CD8-positive, alpha-beta memory T cell (primary cell): Measurements from ENCODE around the gene IKBIP. TPM values are rescaled to one million over a fixed set of nuclear protein-coding genes. Genes with fewer than 3 reads are reported as not detected.
"Not testable (repeated sequence)": the region's sequence is repeated elsewhere in the genome, so short reads cannot be mapped to it uniquely, and the experiment has no call there.

Source experiments
- CTCF ChIA-PET: fragments of 350-600 bp; sonication (Branson Sonifier 250); formaldehyde crosslinking; loops from one replicate; lab custom pipeline; 2021; ENCODE audit warnings: antibody characterized with exemption; lab: Charles Lee
- POLR2A ChIA-PET: fragments of 350-600 bp; sonication (Branson Sonifier 250); formaldehyde crosslinking; loops from one replicate; lab custom pipeline; 2021; ENCODE audit warnings: antibody characterized with exemption; lab: Charles Lee
- DNase-seq, 5 donors: peaks; one replicate each; pipeline versions ENCODE4 v3.0.0 to v3.0.0-alpha.2; 2020 to 2022; ENCODE audit warnings: mixed read lengths in 1 of 5
- H3K27ac ChIP-seq: one replicate; pipeline ENCODE4 v1.7.0; 2013; ENCODE audit warnings: low read depth, mild to moderate bottlenecking, low read length, moderate library complexity
- H3K27me3 ChIP-seq: 2 replicates; pipeline ENCODE4 v1.7.0; 2013; ENCODE audit warnings: low read length, mild to moderate bottlenecking; ENCODE audit not compliant: insufficient read depth, poor library complexity, severe bottlenecking
- H3K36me3 ChIP-seq: 2 replicates; pipeline ENCODE4 v1.7.0; 2013; ENCODE audit warnings: mild to moderate bottlenecking, low read length, moderate library complexity; ENCODE audit not compliant: insufficient read depth
- H3K4me1 ChIP-seq: 2 replicates; pipeline ENCODE4 v1.7.0; 2013; ENCODE audit warnings: mild to moderate bottlenecking, low read length, moderate library complexity; ENCODE audit not compliant: insufficient read depth
- H3K4me3 ChIP-seq: 2 replicates; pipeline ENCODE4 v1.7.0; 2013; ENCODE audit warnings: mild to moderate bottlenecking, low read length
- H3K9me3 ChIP-seq: 2 replicates; pipeline ENCODE4 v1.7.0; 2013; ENCODE audit warnings: mild to moderate bottlenecking, low read length
- H3K27ac Mint-ChIP-seq, 8 donors: one replicate each; pipeline ENCODE4 v1.8.0; 2020 to 2021; ENCODE audit warnings: mixed read lengths in 8 of 8, mild to moderate bottlenecking in 6 of 8, inconsistent platforms in 3 of 8, moderate library complexity in 3 of 8
- H3K27me3 Mint-ChIP-seq, 2 donors: one replicate each; pipeline ENCODE4 v1.8.0; 2020 to 2021; ENCODE audit warnings: mixed read lengths in 2 of 2, mild to moderate bottlenecking in 1 of 2, moderate library complexity in 1 of 2
- H3K36me3 Mint-ChIP-seq, 3 donors: one replicate each; pipeline ENCODE4 v1.8.0; 2020 to 2021; ENCODE audit warnings: mixed read lengths in 3 of 3, inconsistent platforms in 1 of 3, mild to moderate bottlenecking in 1 of 3
- H3K4me1 Mint-ChIP-seq, 3 donors: one replicate each; pipeline ENCODE4 v1.8.0; 2020 to 2021; ENCODE audit warnings: mixed read lengths in 3 of 3, inconsistent platforms in 1 of 3, mild to moderate bottlenecking in 1 of 3
- H3K4me3 Mint-ChIP-seq, 7 donors: one replicate each; pipeline ENCODE4 v1.8.0; 2020 to 2021; ENCODE audit warnings: mixed read lengths in 7 of 7, mild to moderate bottlenecking in 6 of 7, moderate library complexity in 4 of 7, inconsistent platforms in 2 of 7
- H3K9me3 Mint-ChIP-seq, 5 donors: one replicate each; pipeline ENCODE4 v1.8.0; 2020 to 2022; ENCODE audit warnings: mixed read lengths in 5 of 5, mild to moderate bottlenecking in 3 of 5, moderate library complexity in 2 of 5, inconsistent platforms in 1 of 5
- polyA plus RNA-seq: library from polyadenylated mRNA; unstranded; fragments of 300-500 nt; fragmentation: Illumina TruSeq; gene quantifications from one replicate; pipeline ENCODE4 v1.2.3, GENCODE V29; 2021
- total RNA-seq, 2 experiments: library from RNA; stranded (reverse); gene quantifications; one replicate each; pipeline ENCODE4 v1.2.3, GENCODE V29; 2021

IKBIP gene
- total and polyA plus RNA-seq, 3 experiments from 2014 or later: 9.4 to 30.4 (median 29.4) TPM

GRCh38 chr12:98646294-98647090 lies 1.9 kb upstream of the IKBIP start:
- H3K9me3 Mint-ChIP-seq: no peaks in the 10 kb centered on the region
- no peaks in the 10 kb centered on the region for H3K27me3 Mint-ChIP-seq
- H3K4me1 Mint-ChIP-seq: peaks cover 36 to 63% (median 51%) of the 10 kb centered on the region in 3 donors
- ChIA-PET POLR2A (interaction anchor here (1.3 kb wide), 1 partner anchor 131 kb away, joined by 5 read pairs; the partner anchor contains the start of gene TMPO), CTCF (interaction anchor here (1.2 to 1.7 kb wide), 2 partner anchors 26 to 80 kb away, joined by 3 to 6 read pairs; no protein-coding TSS in a partner anchor)
- peaks cover 0 to 49% (median 9%) of the 10 kb centered on the region in 3 donors for H3K36me3 Mint-ChIP-seq
- H3K4me3 Mint-ChIP-seq: peak overlapping the region; percentile 96 to 100 (median 98)
- no peak for DNase-seq
- peak overlapping the region; percentile 97 for H3K4me3 ChIP-seq
- no peaks in the 10 kb centered on the region for H3K9me3 ChIP-seq
- peaks cover 16% of the 10 kb centered on the region for H3K4me1 ChIP-seq
- peak overlapping the region; percentile 31 to 99 (median 78) for H3K27ac Mint-ChIP-seq
- H3K27ac ChIP-seq: peak overlapping the region; percentile 91
- no peaks in the 10 kb centered on the region for H3K27me3 ChIP-seq
- H3K36me3 ChIP-seq: peaks cover 4% of the 10 kb centered on the region

GRCh38 chr12:98645572-98646067 lies 1.0 kb upstream of the IKBIP start:
- Mint-ChIP-seq H3K4me3 (peak overlapping the region; percentile 96 to 100 (median 98)), H3K36me3 (peaks cover 0 to 41% (median 6%) of the 10 kb centered on the region in 3 donors), H3K9me3 (no peaks in the 10 kb centered on the region), H3K27ac (peak overlapping the region; percentile 86 to 99 (median 91)), H3K27me3 (no peaks in the 10 kb centered on the region), H3K4me1 (peaks cover 38 to 70% (median 58%) of the 10 kb centered on the region in 3 donors)
- no peak for DNase-seq
- Histone ChIP-seq H3K27ac (peak overlapping the region; percentile 91), H3K4me3 (peak overlapping the region; percentile 97), H3K4me1 (peaks cover 16% of the 10 kb centered on the region), H3K36me3 (peaks cover 4% of the 10 kb centered on the region), H3K9me3 (no peaks in the 10 kb centered on the region), H3K27me3 (no peaks in the 10 kb centered on the region)
- ChIA-PET CTCF (interaction anchor here (1.2 to 1.7 kb wide), 2 partner anchors 27 to 79 kb away, joined by 3 to 6 read pairs; no protein-coding TSS in a partner anchor), POLR2A (interaction anchor here (1.3 kb wide), 1 partner anchor 130 kb away, joined by 5 read pairs; the partner anchor contains the start of gene TMPO)

- no peak for DNase-seq
- Mint-ChIP-seq H3K27ac (peak overlapping the region; percentile 90 to 97 (median 94)), H3K9me3 (no peaks in the 10 kb centered on the region), H3K27me3 (no peaks in the 10 kb centered on the region), H3K4me1 (peaks cover 37 to 70% (median 58%) of the 10 kb centered on the region in 3 donors), H3K4me3 (peak overlapping the region; percentile 97 to 100 (median 98)), H3K36me3 (peaks cover 0 to 31% (median 0%) of the 10 kb centered on the region in 3 donors)
- Histone ChIP-seq H3K27me3 (no peaks in the 10 kb centered on the region), H3K36me3 (peaks cover 4% of the 10 kb centered on the region), H3K4me1 (peaks cover 16% of the 10 kb centered on the region), H3K27ac (peak overlapping the region; percentile 91), H3K4me3 (peak overlapping the region; percentile 97), H3K9me3 (no peaks in the 10 kb centered on the region)
- CTCF ChIA-PET: interaction anchor here (0.6 to 2.1 kb wide), 8 partner anchors 10 to 154 kb away, joined by 3 to 6 read pairs (median 4); partner anchors contain the start of genes SLC25A3 and TMPO
- POLR2A ChIA-PET: interaction anchor here (1.1 to 2.2 kb wide), 2 partner anchors 50 to 130 kb away, joined by 6 to 37 read pairs; partner anchors contain the start of gene SLC25A3
Measured at GRCh38 chr12:98644433-98644711, 216 bp downstream of the IKBIP start.

- not testable (repeated sequence) for H3K9me3 Mint-ChIP-seq, H3K9me3 ChIP-seq, H3K27ac ChIP-seq, H3K36me3 ChIP-seq, H3K4me3 ChIP-seq, H3K27me3 ChIP-seq, DNase-seq, H3K27me3 Mint-ChIP-seq
- peaks cover 0 to 16% (median 0%) of the 10 kb centered on the region in 3 donors for H3K36me3 Mint-ChIP-seq
- peaks cover 30 to 62% (median 51%) of the 10 kb centered on the region in 3 donors for H3K4me1 Mint-ChIP-seq
- CTCF ChIA-PET: interaction anchor here (1.0 kb wide), 1 partner anchor 76 kb away, joined by 3 read pairs; no protein-coding TSS in a partner anchor
- H3K27ac Mint-ChIP-seq: peak overlapping the region in 4 of 8 donors; percentile 29 to 79 (median 60)
- POLR2A ChIA-PET: interaction anchor here (2.2 kb wide), 1 partner anchor 48 kb away, joined by 37 read pairs; the partner anchor contains the start of gene SLC25A3
- peak overlapping the region; percentile 50 to 100 (median 97) for H3K4me3 Mint-ChIP-seq
- peaks cover 16% of the 10 kb centered on the region for H3K4me1 ChIP-seq
Measured at GRCh38 chr12:98642801-98643200, 1.8 kb downstream of the IKBIP start.

- H3K36me3 ChIP-seq: no peaks in the 10 kb centered on the region
- Mint-ChIP-seq H3K4me3 (no peak overlapping the region), H3K4me1 (peaks cover 14 to 62% (median 41%) of the 10 kb centered on the region in 3 donors), H3K27ac (no peak overlapping the region), H3K27me3 (no peaks in the 10 kb centered on the region), H3K36me3 (peaks cover 0 to 5% (median 0%) of the 10 kb centered on the region in 3 donors), H3K9me3 (no peaks in the 10 kb centered on the region)
- DNase-seq: no peak
- CTCF ChIA-PET: interaction anchor here (1.4 kb wide), 1 partner anchor 33 kb away, joined by 4 read pairs; no protein-coding TSS in a partner anchor
- no peaks in the 10 kb centered on the region for H3K27me3 ChIP-seq
- peaks cover 8% of the 10 kb centered on the region for H3K4me1 ChIP-seq
- POLR2A ChIA-PET: no interaction called here
- no peak overlapping the region for H3K4me3 ChIP-seq
- H3K9me3 ChIP-seq: no peaks in the 10 kb centered on the region
- H3K27ac ChIP-seq: no peak overlapping the region
Measured at GRCh38 chr12:98639491-98639890, 5.1 kb downstream of the IKBIP start.

GRCh38 chr12:98638009-98638408 lies 6.6 kb downstream of the IKBIP start:
- CTCF ChIA-PET: no interaction called here
- no peak overlapping the region for H3K27ac ChIP-seq
- H3K4me3 ChIP-seq: no peak overlapping the region
- H3K27me3 ChIP-seq: no peaks in the 10 kb centered on the region
- peaks cover 10 to 51% (median 30%) of the 10 kb centered on the region in 3 donors for H3K4me1 Mint-ChIP-seq
- no peak overlapping the region for H3K4me3 Mint-ChIP-seq
- H3K9me3 Mint-ChIP-seq: no peaks in the 10 kb centered on the region
- H3K36me3 ChIP-seq: peaks cover 2% of the 10 kb centered on the region
- peaks cover 1% of the 10 kb centered on the region for H3K4me1 ChIP-seq
- POLR2A ChIA-PET: no interaction called here
- H3K9me3 ChIP-seq: no peaks in the 10 kb centered on the region
- no peak overlapping the region for H3K27ac Mint-ChIP-seq
- no peaks in the 10 kb centered on the region for H3K27me3 Mint-ChIP-seq
- peaks cover 0 to 9% (median 2%) of the 10 kb centered on the region in 3 donors for H3K36me3 Mint-ChIP-seq
- no peak for DNase-seq

- Histone ChIP-seq H3K9me3 (no peaks in the 10 kb centered on the region), H3K27ac (no peak overlapping the region), H3K4me3 (no peak overlapping the region), H3K27me3 (no peaks in the 10 kb centered on the region), H3K36me3 (peaks cover 4% of the 10 kb centered on the region), H3K4me1 (no peaks in the 10 kb centered on the region)
- DNase-seq: no peak
- ChIA-PET POLR2A (no interaction called here), CTCF (no interaction called here)
- H3K36me3 Mint-ChIP-seq: peaks cover 0 to 12% (median 2%) of the 10 kb centered on the region in 3 donors
- no peak overlapping the region for H3K4me3 Mint-ChIP-seq
- no peak overlapping the region for H3K27ac Mint-ChIP-seq
- peaks cover 9 to 43% (median 24%) of the 10 kb centered on the region in 3 donors for H3K4me1 Mint-ChIP-seq
- H3K9me3 Mint-ChIP-seq: no peaks in the 10 kb centered on the region
- H3K27me3 Mint-ChIP-seq: no peaks in the 10 kb centered on the region
Measured at GRCh38 chr12:98637068-98637467, 7.5 kb downstream of the IKBIP start.
